ENCODE results near the gene AMH.
A peak's percentile ranks its signal among the peaks of the same experiment; 100 is the strongest.

AMH gene

DNA sequence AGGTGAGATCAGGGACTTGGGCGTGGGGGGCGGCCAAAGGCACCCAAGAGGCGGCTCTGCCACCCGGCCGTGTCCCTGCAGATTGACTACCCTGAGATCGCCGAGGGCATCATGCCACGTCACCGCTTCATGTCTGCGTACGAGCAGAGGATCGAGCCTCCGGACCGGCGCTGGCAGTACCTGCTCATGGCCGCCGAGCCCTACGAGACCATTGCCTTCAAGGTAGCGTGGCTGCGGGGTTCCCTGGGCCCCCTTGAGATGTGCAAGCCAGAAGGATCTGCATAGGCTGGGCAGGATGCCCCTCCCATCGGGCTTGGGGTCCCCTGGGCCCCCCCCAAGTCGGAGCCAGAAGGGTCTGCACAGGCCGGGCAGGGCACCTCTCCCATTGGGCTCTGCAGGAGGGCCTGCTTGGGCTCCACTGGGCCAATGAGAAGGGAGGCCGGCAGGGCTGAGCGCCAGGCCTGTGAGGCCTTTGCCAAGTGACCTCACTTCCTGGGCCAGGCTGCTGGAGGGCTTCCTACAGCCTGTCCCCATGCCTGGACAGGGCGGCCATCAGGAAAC is 2.2 kb upstream of the AMH start:
- peak overlapping the region; percentile 48 for H3K27ac ChIP-seq
- TF ChIP-seq, protein P1, sequence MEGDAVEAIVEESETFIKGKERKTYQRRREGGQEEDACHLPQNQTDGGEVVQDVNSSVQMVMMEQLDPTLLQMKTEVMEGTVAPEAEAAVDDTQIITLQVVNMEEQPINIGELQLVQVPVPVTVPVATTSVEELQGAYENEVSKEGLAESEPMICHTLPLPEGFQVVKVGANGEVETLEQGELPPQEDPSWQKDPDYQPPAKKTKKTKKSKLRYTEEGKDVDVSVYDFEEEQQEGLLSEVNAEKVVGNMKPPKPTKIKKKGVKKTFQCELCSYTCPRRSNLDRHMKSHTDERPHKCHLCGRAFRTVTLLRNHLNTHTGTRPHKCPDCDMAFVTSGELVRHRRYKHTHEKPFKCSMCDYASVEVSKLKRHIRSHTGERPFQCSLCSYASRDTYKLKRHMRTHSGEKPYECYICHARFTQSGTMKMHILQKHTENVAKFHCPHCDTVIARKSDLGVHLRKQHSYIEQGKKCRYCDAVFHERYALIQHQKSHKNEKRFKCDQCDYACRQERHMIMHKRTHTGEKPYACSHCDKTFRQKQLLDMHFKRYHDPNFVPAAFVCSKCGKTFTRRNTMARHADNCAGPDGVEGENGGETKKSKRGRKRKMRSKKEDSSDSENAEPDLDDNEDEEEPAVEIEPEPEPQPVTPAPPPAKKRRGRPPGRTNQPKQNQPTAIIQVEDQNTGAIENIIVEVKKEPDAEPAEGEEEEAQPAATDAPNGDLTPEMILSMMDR (IDR thresholded peaks at IDR 0.05): no peak
- TF ChIP-seq ZFX (IDR thresholded peaks at IDR 0.05; ENCODE audit: borderline replicate concordance): no peak

DNA sequence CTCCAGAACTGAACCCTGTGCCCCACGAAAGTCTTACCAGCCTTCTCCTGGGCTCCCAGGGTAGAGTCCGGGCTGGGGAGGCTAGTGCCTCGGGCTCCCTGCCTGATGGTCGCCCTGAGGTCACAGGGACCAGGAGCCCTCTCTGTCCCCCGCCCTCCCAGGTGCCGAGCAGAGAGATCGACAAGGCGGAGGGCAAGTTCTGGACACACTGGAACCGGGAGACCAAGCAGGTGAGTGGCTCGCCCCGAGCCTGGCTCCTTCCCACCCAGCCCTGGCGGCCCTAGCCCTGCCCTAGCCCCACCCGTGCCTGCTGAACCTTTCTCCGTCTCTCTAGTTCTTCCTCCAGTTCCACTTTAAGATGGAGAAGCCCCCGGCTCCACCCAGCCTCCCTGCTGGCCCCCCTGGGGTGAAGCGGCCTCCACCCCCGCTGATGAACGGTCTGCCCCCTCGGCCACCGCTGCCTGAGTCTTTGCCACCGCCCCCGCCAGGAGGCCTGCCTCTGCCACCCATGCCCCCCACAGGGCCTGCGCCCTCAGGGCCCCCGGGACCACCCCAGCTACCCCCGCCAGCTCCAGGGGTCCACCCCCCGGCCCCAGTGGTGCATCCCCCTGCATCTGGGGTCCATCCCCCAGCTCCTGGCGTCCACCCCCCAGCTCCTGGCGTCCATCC is 1.6 kb upstream of the AMH start:
- peak overlapping the region; percentile 48 for H3K27ac ChIP-seq
- no peak for TF ChIP-seq ZFX (IDR thresholded peaks at IDR 0.05; ENCODE audit: borderline replicate concordance)
- TF ChIP-seq, protein P1 (IDR thresholded peaks at IDR 0.05): no peak

DNA sequence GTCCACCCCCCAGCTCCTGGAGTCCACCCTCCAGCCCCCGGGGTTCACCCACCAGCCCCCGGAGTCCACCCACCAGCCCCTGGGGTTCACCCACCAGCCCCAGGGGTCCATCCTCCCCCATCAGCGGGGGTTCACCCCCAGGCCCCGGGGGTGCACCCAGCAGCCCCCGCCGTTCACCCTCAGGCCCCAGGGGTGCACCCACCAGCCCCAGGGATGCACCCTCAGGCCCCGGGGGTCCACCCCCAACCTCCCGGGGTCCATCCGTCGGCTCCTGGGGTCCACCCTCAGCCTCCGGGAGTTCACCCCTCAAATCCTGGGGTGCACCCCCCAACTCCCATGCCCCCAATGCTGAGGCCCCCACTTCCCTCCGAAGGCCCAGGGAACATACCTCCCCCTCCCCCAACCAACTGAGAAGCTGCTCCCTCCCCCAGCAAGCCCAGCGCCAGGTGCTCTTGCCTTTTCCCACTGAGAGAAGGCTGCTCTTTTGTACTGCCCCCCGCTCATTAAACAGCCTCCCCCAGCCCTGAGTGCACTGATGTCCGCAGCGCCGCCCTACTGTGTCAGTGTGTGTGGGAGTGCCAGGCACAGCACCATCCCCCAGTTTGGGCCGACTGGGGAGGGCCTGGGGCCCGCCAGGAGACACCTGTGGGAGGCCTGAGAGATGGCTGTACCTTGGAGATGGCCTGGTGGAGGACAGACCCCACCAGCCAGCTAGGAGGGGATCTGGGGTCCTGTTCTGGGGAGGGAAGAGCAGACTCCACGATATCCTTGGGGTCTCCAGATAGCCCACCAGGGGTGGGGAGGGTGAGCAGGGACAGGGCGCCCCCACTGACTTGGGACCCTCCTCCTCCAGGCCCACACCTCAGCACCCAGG is 750 bp upstream of the AMH start:
- TF ChIP-seq, protein P1 (IDR thresholded peaks at IDR 0.05): no peak
- TF ChIP-seq ZFX (IDR thresholded peaks at IDR 0.05; ENCODE audit: borderline replicate concordance): no peak
- H3K27ac ChIP-seq: 0 out of 2 replicates have a peak overlapping the region, but pooled peaks have one; percentile 8

DNA sequence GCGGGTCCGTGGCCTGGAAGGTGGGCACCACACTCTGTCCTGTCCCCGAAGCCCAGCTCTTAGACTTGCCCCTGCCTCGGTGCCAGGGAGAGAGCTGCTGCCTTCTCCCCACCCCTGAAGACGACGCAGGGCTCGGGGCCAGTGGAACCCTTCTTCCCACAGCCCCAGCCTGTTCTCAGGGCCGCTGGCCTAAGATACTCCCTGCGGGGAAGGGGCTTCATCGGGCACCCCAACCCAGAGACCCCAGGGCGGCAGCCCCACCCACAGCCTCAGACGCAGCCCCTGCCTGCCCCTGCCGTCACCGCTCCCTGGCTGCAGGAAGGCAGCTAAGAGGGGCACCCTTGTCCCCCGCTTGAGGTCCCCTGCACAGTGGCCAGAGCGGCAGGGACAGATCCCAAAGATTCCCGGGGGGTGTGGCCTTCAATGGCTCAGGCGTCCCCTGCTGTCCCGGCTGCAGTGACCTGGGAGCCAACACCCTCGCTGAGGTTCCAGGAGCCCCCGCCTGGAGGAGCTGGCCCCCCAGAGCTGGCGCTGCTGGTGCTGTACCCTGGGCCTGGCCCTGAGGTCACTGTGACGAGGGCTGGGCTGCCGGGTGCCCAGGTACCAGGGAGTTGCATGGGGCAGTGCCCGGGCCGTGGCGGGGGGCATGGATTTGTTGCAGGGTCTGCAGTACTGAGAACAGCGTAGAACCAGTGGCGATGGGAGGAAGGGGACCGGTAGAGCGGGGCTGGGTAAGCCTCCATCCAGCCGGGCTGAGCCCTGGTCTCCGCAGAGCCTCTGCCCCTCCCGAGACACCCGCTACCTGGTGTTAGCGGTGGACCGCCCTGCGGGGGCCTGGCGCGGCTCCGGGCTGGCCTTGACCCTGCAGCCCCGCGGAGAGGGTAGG is 1.0 kb downstream of the AMH start:
- TF ChIP-seq, protein P1 (IDR thresholded peaks at IDR 0.05): no peak
- no peak for TF ChIP-seq ZFX (IDR thresholded peaks at IDR 0.05; ENCODE audit: borderline replicate concordance)
- H3K27ac ChIP-seq: no peak overlapping the region

DNA sequence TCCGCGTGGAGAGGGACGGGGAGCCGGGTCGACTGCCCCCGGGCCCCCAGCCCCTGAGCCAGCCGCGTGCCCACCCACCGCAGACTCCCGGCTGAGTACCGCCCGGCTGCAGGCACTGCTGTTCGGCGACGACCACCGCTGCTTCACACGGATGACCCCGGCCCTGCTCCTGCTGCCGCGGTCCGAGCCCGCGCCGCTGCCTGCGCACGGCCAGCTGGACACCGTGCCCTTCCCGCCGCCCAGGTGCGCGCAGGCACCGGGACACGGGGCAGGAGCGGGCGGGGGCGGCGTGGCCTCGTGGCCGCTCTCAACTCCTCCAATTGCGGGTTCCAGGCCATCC is 1.6 kb downstream of the AMH start:
- H3K27ac ChIP-seq: no peak overlapping the region
- TF ChIP-seq, protein P1 (IDR thresholded peaks at IDR 0.05): no peak
- TF ChIP-seq ZFX (IDR thresholded peaks at IDR 0.05; ENCODE audit: borderline replicate concordance): no peak

DNA sequence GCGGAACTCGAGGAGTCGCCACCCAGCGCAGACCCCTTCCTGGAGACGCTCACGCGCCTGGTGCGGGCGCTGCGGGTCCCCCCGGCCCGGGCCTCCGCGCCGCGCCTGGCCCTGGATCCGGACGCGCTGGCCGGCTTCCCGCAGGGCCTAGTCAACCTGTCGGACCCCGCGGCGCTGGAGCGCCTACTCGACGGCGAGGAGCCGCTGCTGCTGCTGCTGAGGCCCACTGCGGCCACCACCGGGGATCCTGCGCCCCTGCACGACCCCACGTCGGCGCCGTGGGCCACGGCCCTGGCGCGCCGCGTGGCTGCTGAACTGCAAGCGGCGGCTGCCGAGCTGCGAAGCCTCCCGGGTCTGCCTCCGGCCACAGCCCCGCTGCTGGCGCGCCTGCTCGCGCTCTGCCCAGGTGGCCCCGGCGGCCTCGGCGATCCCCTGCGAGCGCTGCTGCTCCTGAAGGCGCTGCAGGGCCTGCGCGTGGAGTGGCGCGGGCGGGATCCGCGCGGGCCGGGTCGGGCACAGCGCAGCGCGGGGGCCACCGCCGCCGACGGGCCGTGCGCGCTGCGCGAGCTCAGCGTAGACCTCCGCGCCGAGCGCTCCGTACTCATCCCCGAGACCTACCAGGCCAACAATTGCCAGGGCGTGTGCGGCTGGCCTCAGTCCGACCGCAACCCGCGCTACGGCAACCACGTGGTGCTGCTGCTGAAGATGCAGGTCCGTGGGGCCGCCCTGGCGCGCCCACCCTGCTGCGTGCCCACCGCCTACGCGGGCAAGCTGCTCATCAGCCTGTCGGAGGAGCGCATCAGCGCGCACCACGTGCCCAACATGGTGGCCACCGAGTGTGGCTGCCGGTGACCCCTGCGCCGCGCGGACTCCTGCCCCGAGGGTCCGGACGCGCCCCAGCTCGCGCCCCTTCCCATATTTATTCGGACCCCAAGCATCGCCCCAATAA is 2.3 kb downstream of the AMH start:
- no peak overlapping the region for H3K27ac ChIP-seq
- TF ChIP-seq, protein P1 (IDR thresholded peaks at IDR 0.05): no peak
- TF ChIP-seq ZFX (IDR thresholded peaks at IDR 0.05; ENCODE audit: borderline replicate concordance): no peak

Measured in 22Rv1 (cell line).